SK-N-SH (cell line): ENCODE measurements around the gene ARID4B. TPM values are rescaled to one million over a fixed set of nuclear protein-coding genes. Genes with fewer than 3 reads are reported as not detected.

Experiments
- CTCF ChIA-PET: fragments of 300-600, 350-600 bp; formaldehyde crosslinking; extraction: SDS; loops from one replicate; lab custom pipeline; 2021; lab: Yijun Ruan, JAX
- POLR2A ChIA-PET: fragments of 350-600 bp; sonication (Branson Sonifier 250); formaldehyde crosslinking; extraction: SDS; loops from one replicate; lab custom pipeline; 2020; ENCODE audit warnings: antibody characterized with exemption, inconsistent platforms; lab: Yijun Ruan, JAX
- DNase-seq: peaks from one replicate; pipeline ENCODE4 v3.0.0; 2012
- H2AFZ ChIP-seq: fragments of 200-600 bp; sonication (generic); 2 replicates; pipeline ENCODE4 v1.8.1; 2016; ENCODE audit warnings: antibody characterized with exemption, mild to moderate bottlenecking, low read depth
- H3F3A ChIP-seq: fragments of 200-600 bp; sonication (generic); replicated peaks from 2 replicates; pipeline ENCODE3; 2016; ENCODE audit warnings: antibody characterized with exemption, mild to moderate bottlenecking; ENCODE audit not compliant: insufficient read depth
- H3K27ac ChIP-seq, 2 experiments: fragments of 200-500 bp in 1 of 2; fragments of 200-600 bp in 1 of 2; sonication (Bioruptor generic) in 1 of 2; sonication (generic), shearing (Covaris generic) in 1 of 2; 2 replicates each; pipeline versions ENCODE4 v1.5.1 to v1.6.1; 2014 to 2016; ENCODE audit warnings: low read depth in 2 of 2, inconsistent platforms in 1 of 2, low read length in 1 of 2, mild to moderate bottlenecking in 1 of 2, mixed read lengths in 1 of 2
- H3K27me3 ChIP-seq: fragments of 200-600 bp; sonication (generic), shearing (Covaris generic); 2 replicates; pipeline ENCODE4 v1.6.1; 2016; ENCODE audit warnings: mixed run types; ENCODE audit not compliant: insufficient read depth
- H3K36me3 ChIP-seq, 2 experiments: fragments of 200-500 bp in 1 of 2; fragments of 200-600 bp in 1 of 2; sonication (Bioruptor generic) in 1 of 2; sonication (generic) in 1 of 2; replicated peaks in 1 of 2; 2 replicates each; pipeline versions ENCODE3 to v1.5.1; 2014 to 2016; ENCODE audit warnings: low read length in 1 of 2, mild to moderate bottlenecking in 1 of 2; ENCODE audit not compliant: insufficient read depth in 2 of 2, control insufficient read depth in 1 of 2
- H3K4me1 ChIP-seq, 2 experiments: fragments of 200-500 bp in 1 of 2; fragments of 200-600 bp in 1 of 2; sonication (Bioruptor generic) in 1 of 2; sonication (generic), shearing (Covaris generic) in 1 of 2; 2 replicates each; pipeline versions ENCODE4 v1.5.1 to v1.6.1; 2014 to 2016; ENCODE audit warnings: low read depth in 1 of 2, low read length in 1 of 2, mixed run types in 1 of 2; ENCODE audit not compliant: insufficient read depth in 2 of 2, control insufficient read depth in 1 of 2
- H3K4me2 ChIP-seq: fragments of 200-600 bp; sonication (generic), shearing (Covaris generic); 2 replicates; pipeline ENCODE4 v1.6.1; 2017; ENCODE audit warnings: mixed run types
- H3K4me3 ChIP-seq, 2 experiments: fragments of 200-500 bp in 1 of 2; fragments of 200-600 bp in 1 of 2; sonication (Bioruptor generic) in 1 of 2; sonication (generic), shearing (Covaris generic) in 1 of 2; 2 replicates each; pipeline versions ENCODE4 v1.5.1 to v1.8.1; 2014 to 2016; ENCODE audit warnings: low read depth in 2 of 2, inconsistent platforms in 1 of 2, low read length in 1 of 2, mild to moderate bottlenecking in 1 of 2, mixed read lengths in 1 of 2, moderate library complexity in 1 of 2
- H3K79me2 ChIP-seq: fragments of 200-600 bp; sonication (generic); 2 replicates; pipeline ENCODE4 v1.8.1; 2017; ENCODE audit warnings: mild to moderate bottlenecking; ENCODE audit not compliant: insufficient read depth
- H3K9ac ChIP-seq: fragments of 200-600 bp; sonication (generic); 2 replicates; pipeline ENCODE4 v1.6.1; 2017; ENCODE audit warnings: mixed run types
- H3K9me2 ChIP-seq: fragments of 200-600 bp; sonication (generic); 2 replicates; pipeline ENCODE4 v1.6.1; 2017; ENCODE audit warnings: mixed run types
- H3K9me3 ChIP-seq: fragments of 200-600 bp; sonication (generic); 2 replicates; pipeline ENCODE4 v1.6.1; 2017; ENCODE audit warnings: mixed run types, mild to moderate bottlenecking, moderate library complexity
- H4K20me1 ChIP-seq: fragments of 200-600 bp; sonication (generic); 2 replicates; pipeline ENCODE4 v1.6.1; 2017; ENCODE audit warnings: mild to moderate bottlenecking, mixed run types; ENCODE audit not compliant: insufficient read depth
- EP300 ChIP-seq, 2 experiments: IDR thresholded peaks; 2 replicates each; pipeline versions ENCODE4 v1.4.0 to v1.6.1; 2012; ENCODE audit warnings: borderline replicate concordance in 1 of 2, low read depth in 1 of 2, low read length in 1 of 2
- FOXM1 ChIP-seq: IDR thresholded peaks from 2 replicates; pipeline ENCODE4 v1.4.0; 2012; ENCODE audit warnings: low read depth, mild to moderate bottlenecking
- GATA2 ChIP-seq: sonication (generic); formaldehyde crosslinking; IDR thresholded peaks from 2 replicates; pipeline ENCODE4 v1.5.0; 2020; ENCODE audit warnings: mild to moderate bottlenecking, missing genetic modification reagents
- MEF2A ChIP-seq: IDR thresholded peaks from 2 replicates; pipeline ENCODE4 v1.4.0; 2012; ENCODE audit warnings: low read depth, borderline replicate concordance
- POLR2AphosphoS5 ChIP-seq: IDR thresholded peaks from 2 replicates; pipeline ENCODE4 v1.6.1; 2012; ENCODE audit warnings: low read depth, low read length
- RCOR1 ChIP-seq: fragments of 150-350 bp; IDR thresholded peaks from 2 replicates; pipeline ENCODE4 v1.6.1; 2017; ENCODE audit warnings: antibody characterized with exemption, low read length
- RXRA ChIP-seq: IDR thresholded peaks from 2 replicates; pipeline ENCODE4 v1.4.0; 2012; ENCODE audit warnings: low read depth, mild to moderate bottlenecking, borderline replicate concordance
- TAF1 ChIP-seq: IDR thresholded peaks from 2 replicates; pipeline ENCODE4 v1.6.1; 2012; ENCODE audit warnings: low read depth, mild to moderate bottlenecking, low read length, moderate library complexity, borderline replicate concordance
- TCF12 ChIP-seq: IDR thresholded peaks from 2 replicates; pipeline ENCODE4 v1.4.0; 2012
- WGBS: methylation state at CpG from one replicate; pipeline ENCODE4 v1.1.6; 2017; ENCODE audit warnings: low lambda C conversion rate; 5-methylcytosine and 5-hydroxymethylcytosine counted together
- polyA plus RNA-seq, 3 experiments: library from polyadenylated mRNA; depleted of rRNA; stranded (reverse); fragments of >200 nt; gene quantifications; 2 replicates each; pipeline ENCODE4 v1.2.3, GENCODE V29; 2012
- TF ChIP-seq, protein P1 (sequence below): fragments of 200-600 bp; sonication (generic); IDR thresholded peaks from 2 replicates; pipeline ENCODE4 v1.6.1; 2017; ENCODE audit warnings: antibody characterized with exemption, mild to moderate bottlenecking, moderate library complexity
- TF ChIP-seq, protein P2 (sequence below): IDR thresholded peaks from 2 replicates; pipeline ENCODE4 v1.4.0; 2012; ENCODE audit warnings: low read depth, borderline replicate concordance
- TF ChIP-seq, protein P3 (sequence below): fragments of 150-350 bp; IDR thresholded peaks from 2 replicates; pipeline ENCODE4 v1.6.1; 2017; ENCODE audit warnings: antibody characterized with exemption, low read length, low read depth, borderline replicate concordance
- TF ChIP-seq, protein P4 (sequence below): IDR thresholded peaks from 2 replicates; pipeline ENCODE4; 2012
- TF ChIP-seq, protein P5 (sequence below): IDR thresholded peaks from 2 replicates; pipeline ENCODE4 v1.4.0; 2012; ENCODE audit warnings: low read depth, borderline replicate concordance
- TF ChIP-seq, protein P6 (sequence below): fragments of 150-350 bp; IDR thresholded peaks from 2 replicates; pipeline ENCODE4 v1.6.1; 2016; ENCODE audit warnings: mild to moderate bottlenecking, low read depth, low read length

Gene ARID4B
- polyA plus RNA-seq, 1 of the 3 experiments (the other 2 are of a cell fraction) = 4.4 TPM

DNA sequence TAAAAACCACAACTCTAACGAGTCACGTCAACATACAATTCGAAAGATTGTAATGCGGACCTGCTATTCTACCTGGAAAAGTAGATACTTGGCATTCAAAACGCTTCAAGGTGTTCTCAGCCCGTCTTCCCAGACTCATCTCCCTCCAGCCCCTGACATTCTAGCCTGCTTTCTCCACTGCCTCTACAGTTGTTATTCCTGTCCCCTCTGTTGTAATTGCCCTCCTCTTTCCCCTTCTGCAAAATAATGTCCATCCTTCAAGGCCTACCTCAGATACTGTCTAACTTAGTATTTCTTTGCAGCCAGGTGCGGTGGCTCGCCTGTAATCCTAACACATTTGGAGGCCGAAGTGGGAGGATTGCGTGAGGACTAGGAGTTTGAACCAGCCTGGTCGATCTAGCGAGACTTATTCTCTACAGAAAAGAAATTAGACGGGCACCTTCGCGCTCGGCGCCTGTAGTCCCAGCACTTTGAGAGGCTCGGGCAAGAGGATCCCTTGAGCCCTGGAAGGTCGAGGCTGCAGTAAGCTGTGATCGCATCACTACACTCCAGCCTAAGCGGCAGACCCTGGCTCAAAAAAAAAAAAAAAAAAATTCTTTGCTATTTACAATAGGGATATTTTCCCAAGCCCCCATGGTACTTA, 166.2 kb downstream of the ARID4B start:
- POLR2A ChIA-PET = interaction anchor here (0.6 to 1.4 kb wide), 5 partner anchors 8 to 57 kb away, joined by 3 to 10 read pairs (median 4); partner anchors contain the start of gene TOMM20
- Histone ChIP-seq H2AFZ (peak overlapping the region; percentile 69), H3K4me3 (peak overlapping the region; percentile 70 to 80), H3K27ac (peak overlapping the region; percentile 76 to 88; a peak in 3 of 4 replicates), H3K4me1 (peaks cover 0 to 10% of the 10 kb centered on the region in 2 experiments; a peak in 1 of 4 replicates), H3K4me2 (peak overlapping the region; percentile 74), H3K27me3 (no peaks in the 10 kb centered on the region), H3K9ac (peak overlapping the region; percentile 79), H3K36me3 (peaks cover 20 to 37% of the 10 kb centered on the region in 2 experiments), H3F3A (peaks cover 11% of the 10 kb centered on the region), H3K9me3 (no peaks in the 10 kb centered on the region), H3K9me2 (no peaks in the 10 kb centered on the region), H3K79me2 (peaks cover 39% of the 10 kb centered on the region), H4K20me1 (no peaks in the 10 kb centered on the region)
- no peak for DNase-seq
- CTCF ChIA-PET = interaction anchor here (1.0 kb wide), 1 partner anchor 254 kb away, joined by 4 read pairs; no protein-coding TSS in a partner anchor
- 74% methylated on average over 21 of the region's 21 CpGs for WGBS
- TF ChIP-seq MEF2A = no peak

DNA sequence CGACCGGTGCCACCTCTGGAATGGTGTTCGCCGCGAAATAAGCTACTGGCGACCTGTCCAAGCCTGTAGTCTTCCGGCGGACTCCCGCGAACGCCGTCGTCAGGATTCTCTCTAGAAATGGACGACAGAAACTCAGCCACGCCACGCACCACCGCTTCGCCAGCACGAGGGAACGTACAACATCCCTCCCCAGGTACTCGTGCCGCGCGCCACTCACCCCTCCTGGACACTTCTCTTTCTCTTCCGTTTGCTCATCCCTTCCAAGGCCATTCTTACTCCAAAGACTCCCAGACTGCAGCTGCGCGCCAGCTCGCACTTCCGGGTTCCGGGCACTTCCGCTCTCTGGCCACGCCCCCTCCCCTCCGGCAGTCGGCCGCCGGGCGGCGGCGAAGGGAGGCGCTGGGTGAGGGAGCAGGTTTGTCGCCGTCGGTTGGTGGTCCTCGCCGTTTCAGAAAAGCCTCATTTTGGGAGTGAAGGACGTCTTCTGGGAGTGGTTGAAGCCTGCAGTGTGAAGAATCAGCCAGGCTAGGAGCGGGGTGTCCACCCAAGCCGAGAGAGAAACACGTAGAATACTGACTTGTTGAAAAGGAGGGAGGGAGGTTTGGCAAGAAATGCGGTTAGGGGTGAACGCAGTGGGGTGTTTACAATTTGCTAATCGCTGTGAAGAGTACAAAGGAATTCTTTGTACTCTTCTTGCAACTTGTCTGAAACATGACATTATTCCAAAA, 166.9 kb downstream of the ARID4B start, which contains the start of gene RBM34:
RBM34 (minus strand) TSS at position 294 of the 728 bp plus-strand sequence; CDS start at position 270, 24 bp downstream.
- Histone ChIP-seq H3F3A (peaks cover 15% of the 10 kb centered on the region), H3K27ac (peak within 1 kb of the TSS; percentile 76 to 88), H3K4me2 (peak within 1 kb of the TSS; percentile 74), H3K9me2 (no peaks in the 10 kb centered on the region), H2AFZ (peak within 1 kb of the TSS; percentile 69), H3K4me3 (peak within 1 kb of the TSS; percentile 70 to 80), H3K79me2 (peaks cover 46% of the 10 kb centered on the region), H3K36me3 (peaks cover 25 to 37% of the 10 kb centered on the region in 2 experiments), H3K4me1 (peaks cover 0 to 10% of the 10 kb centered on the region in 2 experiments; a peak in 1 of 4 replicates), H3K9me3 (no peaks in the 10 kb centered on the region), H4K20me1 (no peaks in the 10 kb centered on the region), H3K27me3 (no peaks in the 10 kb centered on the region), H3K9ac (peak within 1 kb of the TSS; percentile 79)
- ChIA-PET CTCF (interaction anchor here (0.8 to 2.1 kb wide), 3 partner anchors 28 to 254 kb away, joined by 3 to 7 read pairs (median 4); no protein-coding TSS in a partner anchor), POLR2A (interaction anchor here (0.5 to 1.4 kb wide), 5 partner anchors 22 to 577 kb away, joined by 3 to 10 read pairs (median 6); partner anchors contain the start of gene TOMM20)
- peak; percentile 93 for DNase-seq
- WGBS = under 1% methylated on average over 47 of the region's 52 CpGs
- TF ChIP-seq FOXM1 (no peak), RCOR1 (no peak), GATA2 (CRISPR knock-in tag) (no peak), RXRA (no peak), TAF1 (peak; percentile 99), EP300 (IDR thresholded peaks at IDR 0.05; ENCODE audit: borderline replicate concordance in 1 of 2, low read depth in 1 of 2, low read length in 1 of 2) (no peak), POLR2AphosphoS5 (peak; percentile 99), TCF12 (0 out of 2 replicates have a peak, but pooled peaks have one; percentile 17)
- TF ChIP-seq, protein P1, sequence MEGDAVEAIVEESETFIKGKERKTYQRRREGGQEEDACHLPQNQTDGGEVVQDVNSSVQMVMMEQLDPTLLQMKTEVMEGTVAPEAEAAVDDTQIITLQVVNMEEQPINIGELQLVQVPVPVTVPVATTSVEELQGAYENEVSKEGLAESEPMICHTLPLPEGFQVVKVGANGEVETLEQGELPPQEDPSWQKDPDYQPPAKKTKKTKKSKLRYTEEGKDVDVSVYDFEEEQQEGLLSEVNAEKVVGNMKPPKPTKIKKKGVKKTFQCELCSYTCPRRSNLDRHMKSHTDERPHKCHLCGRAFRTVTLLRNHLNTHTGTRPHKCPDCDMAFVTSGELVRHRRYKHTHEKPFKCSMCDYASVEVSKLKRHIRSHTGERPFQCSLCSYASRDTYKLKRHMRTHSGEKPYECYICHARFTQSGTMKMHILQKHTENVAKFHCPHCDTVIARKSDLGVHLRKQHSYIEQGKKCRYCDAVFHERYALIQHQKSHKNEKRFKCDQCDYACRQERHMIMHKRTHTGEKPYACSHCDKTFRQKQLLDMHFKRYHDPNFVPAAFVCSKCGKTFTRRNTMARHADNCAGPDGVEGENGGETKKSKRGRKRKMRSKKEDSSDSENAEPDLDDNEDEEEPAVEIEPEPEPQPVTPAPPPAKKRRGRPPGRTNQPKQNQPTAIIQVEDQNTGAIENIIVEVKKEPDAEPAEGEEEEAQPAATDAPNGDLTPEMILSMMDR = peak; percentile 12; the same call in 1 of the 2 replicates
- TF ChIP-seq, protein P2, sequence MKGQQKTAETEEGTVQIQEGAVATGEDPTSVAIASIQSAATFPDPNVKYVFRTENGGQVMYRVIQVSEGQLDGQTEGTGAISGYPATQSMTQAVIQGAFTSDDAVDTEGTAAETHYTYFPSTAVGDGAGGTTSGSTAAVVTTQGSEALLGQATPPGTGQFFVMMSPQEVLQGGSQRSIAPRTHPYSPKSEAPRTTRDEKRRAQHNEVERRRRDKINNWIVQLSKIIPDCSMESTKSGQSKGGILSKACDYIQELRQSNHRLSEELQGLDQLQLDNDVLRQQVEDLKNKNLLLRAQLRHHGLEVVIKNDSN = no peak
- TF ChIP-seq, protein P3, sequence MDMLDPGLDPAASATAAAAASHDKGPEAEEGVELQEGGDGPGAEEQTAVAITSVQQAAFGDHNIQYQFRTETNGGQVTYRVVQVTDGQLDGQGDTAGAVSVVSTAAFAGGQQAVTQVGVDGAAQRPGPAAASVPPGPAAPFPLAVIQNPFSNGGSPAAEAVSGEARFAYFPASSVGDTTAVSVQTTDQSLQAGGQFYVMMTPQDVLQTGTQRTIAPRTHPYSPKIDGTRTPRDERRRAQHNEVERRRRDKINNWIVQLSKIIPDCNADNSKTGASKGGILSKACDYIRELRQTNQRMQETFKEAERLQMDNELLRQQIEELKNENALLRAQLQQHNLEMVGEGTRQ = no peak
- TF ChIP-seq, protein P4, sequence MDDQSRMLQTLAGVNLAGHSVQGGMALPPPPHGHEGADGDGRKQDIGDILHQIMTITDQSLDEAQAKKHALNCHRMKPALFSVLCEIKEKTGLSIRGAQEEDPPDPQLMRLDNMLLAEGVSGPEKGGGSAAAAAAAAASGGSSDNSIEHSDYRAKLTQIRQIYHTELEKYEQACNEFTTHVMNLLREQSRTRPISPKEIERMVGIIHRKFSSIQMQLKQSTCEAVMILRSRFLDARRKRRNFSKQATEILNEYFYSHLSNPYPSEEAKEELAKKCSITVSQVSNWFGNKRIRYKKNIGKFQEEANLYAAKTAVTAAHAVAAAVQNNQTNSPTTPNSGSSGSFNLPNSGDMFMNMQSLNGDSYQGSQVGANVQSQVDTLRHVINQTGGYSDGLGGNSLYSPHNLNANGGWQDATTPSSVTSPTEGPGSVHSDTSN = no peak
- TF ChIP-seq, protein P5, sequence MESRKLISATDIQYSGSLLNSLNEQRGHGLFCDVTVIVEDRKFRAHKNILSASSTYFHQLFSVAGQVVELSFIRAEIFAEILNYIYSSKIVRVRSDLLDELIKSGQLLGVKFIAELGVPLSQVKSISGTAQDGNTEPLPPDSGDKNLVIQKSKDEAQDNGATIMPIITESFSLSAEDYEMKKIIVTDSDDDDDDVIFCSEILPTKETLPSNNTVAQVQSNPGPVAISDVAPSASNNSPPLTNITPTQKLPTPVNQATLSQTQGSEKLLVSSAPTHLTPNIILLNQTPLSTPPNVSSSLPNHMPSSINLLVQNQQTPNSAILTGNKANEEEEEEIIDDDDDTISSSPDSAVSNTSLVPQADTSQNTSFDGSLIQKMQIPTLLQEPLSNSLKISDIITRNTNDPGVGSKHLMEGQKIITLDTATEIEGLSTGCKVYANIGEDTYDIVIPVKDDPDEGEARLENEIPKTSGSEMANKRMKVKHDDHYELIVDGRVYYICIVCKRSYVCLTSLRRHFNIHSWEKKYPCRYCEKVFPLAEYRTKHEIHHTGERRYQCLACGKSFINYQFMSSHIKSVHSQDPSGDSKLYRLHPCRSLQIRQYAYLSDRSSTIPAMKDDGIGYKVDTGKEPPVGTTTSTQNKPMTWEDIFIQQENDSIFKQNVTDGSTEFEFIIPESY = 0 out of 2 replicates have a peak, but pooled peaks have one; percentile 20
- TF ChIP-seq, protein P6, sequence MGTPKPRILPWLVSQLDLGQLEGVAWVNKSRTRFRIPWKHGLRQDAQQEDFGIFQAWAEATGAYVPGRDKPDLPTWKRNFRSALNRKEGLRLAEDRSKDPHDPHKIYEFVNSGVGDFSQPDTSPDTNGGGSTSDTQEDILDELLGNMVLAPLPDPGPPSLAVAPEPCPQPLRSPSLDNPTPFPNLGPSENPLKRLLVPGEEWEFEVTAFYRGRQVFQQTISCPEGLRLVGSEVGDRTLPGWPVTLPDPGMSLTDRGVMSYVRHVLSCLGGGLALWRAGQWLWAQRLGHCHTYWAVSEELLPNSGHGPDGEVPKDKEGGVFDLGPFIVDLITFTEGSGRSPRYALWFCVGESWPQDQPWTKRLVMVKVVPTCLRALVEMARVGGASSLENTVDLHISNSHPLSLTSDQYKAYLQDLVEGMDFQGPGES = no peak
